ENCODE results near the gene TMEM176A.
"Not testable (repeated sequence)": the region's sequence is repeated elsewhere in the genome, so short reads cannot be mapped to it uniquely, and the experiment has no call there.

The TMEM176A gene

DNA sequence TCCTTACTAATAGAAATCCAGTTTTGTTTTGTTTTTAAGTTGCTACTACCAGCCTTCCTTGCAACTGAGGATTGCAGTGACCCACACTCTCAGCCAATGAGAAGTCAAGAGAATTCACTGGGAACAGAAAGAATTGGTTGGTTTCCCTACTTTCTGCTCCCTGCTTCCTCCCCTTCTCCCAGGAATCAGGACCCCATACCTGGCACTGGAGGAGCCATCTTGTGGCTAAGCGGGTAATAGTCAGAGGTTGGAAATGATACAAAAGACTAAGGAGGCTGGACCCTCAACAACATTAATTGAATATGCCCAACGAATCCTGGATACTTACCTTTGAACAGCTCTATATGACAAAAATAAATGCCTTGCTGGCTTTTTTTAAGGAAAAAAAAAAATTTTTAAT, 6.3 kb downstream of the TMEM176A start:
- Histone ChIP-seq H3K36me3 (ENCODE audit: control insufficient read depth, insufficient read depth, low read length) (peaks cover 16% of the 10 kb centered on the region), H3K4me3 (ENCODE audit: low read length) (no peak overlapping the region), H3K27me3 (ENCODE audit: control insufficient read depth, insufficient read depth, low read length) (no peaks in the 10 kb centered on the region), H3K27ac (ENCODE audit: low read depth, low read length) (no peak overlapping the region), H3K4me1 (ENCODE audit: control insufficient read depth, insufficient read depth, low read length) (no peaks in the 10 kb centered on the region), H3K9ac (ENCODE audit: low read length) (no peak overlapping the region)

DNA sequence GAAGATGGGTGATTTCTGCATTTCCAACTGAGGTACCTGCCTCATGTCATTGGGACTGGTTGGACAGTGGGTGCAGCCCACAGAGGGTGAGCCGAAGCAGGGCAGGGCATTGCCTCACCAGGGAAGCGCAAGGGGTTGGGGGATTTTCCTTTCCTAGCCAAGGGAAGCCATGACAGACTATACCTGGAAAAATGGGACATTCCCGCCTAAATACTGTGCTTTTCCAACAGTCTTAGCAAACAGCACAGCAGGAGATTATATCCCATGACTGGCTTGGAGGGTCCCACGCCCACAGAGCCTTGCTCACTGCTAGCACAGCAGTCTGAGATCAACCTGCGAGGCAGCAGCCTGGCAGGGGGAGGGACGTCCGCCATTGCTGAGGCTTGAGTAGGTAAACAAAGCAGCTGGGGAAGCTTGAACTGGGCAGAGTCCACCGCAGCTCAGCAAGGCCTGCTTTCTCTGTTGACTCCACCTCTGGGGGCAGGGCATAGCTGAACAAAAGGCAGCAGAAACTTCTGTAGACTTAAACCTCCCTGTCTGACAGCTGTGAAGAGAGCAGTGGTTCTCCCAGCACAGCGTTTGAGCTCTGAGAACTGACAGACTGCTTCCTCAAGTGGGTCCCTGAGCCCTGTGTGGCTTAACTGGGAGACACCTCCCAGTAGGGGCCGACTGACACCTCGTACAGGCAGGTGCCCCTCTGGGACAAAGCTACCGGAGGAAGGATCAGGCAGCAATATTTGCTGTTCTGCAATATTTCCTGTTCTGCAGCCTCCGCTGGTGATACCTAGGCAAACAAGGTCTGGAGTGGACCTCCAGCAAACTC, 7.3 kb downstream of the TMEM176A start:
- H3K4me3 ChIP-seq (ENCODE audit: low read length); H3K27ac ChIP-seq (ENCODE audit: low read depth, low read length); H3K27me3 ChIP-seq (ENCODE audit: control insufficient read depth, insufficient read depth, low read length); H3K4me1 ChIP-seq (ENCODE audit: control insufficient read depth, insufficient read depth, low read length); H3K9ac ChIP-seq (ENCODE audit: low read length): not testable (repeated sequence)
- peaks cover 12% of the 10 kb centered on the region for H3K36me3 ChIP-seq (ENCODE audit: control insufficient read depth, insufficient read depth, low read length)

DNA sequence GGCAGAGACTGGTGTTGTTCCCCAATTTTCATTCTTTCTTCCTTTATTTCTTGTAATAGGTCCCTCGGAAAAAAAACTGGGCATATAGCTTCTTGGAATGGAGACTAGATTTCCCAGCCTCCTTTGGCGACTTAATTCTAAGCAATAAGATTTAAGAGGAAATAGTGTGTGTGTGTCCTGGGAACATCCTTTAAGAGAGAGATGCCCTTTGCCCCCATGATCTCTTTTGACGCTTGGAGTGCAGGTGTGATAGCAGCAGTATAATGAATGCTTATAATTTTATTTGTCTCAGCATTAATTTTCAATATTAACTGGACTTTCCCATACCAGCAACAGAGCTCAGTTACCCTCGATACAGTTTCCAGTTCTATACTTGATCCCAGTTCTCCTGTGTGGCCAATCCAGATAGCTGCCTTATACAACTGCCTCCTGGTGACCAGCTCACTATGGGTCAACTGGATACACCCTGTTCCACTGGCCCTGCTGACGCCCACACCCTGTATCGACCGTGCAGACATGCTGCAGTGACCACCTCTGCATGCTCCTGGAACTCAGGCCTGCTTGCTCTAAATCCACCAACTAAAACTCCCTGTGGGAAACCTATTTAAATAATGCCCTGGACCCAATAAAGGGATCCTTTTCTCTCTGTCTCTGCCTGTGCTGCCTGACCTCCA, 13.9 kb downstream of the TMEM176A start:
- no peaks in the 10 kb centered on the region for H3K27me3 ChIP-seq (ENCODE audit: control insufficient read depth, insufficient read depth, low read length)
- no peak overlapping the region for H3K27ac ChIP-seq (ENCODE audit: low read depth, low read length)
- no peak overlapping the region for H3K9ac ChIP-seq (ENCODE audit: low read length)

DNA sequence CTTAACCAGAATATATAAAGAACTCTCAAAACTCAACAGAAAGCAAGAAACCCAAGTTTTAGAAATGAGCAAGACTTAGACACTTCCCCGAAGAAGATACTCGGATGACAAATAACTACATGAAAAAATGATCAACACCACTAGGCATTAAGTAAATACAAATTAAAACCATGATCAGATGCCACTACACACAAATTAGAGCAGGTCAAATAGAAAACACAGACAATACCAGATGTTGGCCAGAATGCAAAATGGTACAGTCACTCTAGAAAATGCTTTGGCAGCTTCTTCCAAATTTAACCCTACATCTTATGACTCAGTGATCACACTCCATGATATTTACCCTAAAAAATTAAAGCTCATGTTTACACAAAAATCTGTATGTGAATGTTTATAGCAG, 18.4 kb downstream of the TMEM176A start:
- Histone ChIP-seq H3K9ac (ENCODE audit: low read length) (no peak overlapping the region), H3K27ac (ENCODE audit: low read depth, low read length) (no peak overlapping the region), H3K4me1 (ENCODE audit: control insufficient read depth, insufficient read depth, low read length) (no peaks in the 10 kb centered on the region), H3K36me3 (ENCODE audit: control insufficient read depth, insufficient read depth, low read length) (no peaks in the 10 kb centered on the region), H3K27me3 (ENCODE audit: control insufficient read depth, insufficient read depth, low read length) (no peaks in the 10 kb centered on the region), H3K4me3 (ENCODE audit: low read length) (no peak overlapping the region)

More for the DNA sequence above, 13.9 kb downstream of the TMEM176A start:
- H3K4me3 ChIP-seq (ENCODE audit: low read length): no peak overlapping the region
- no peaks in the 10 kb centered on the region for H3K36me3 ChIP-seq (ENCODE audit: control insufficient read depth, insufficient read depth, low read length)
- no peaks in the 10 kb centered on the region for H3K4me1 ChIP-seq (ENCODE audit: control insufficient read depth, insufficient read depth, low read length)

DNA sequence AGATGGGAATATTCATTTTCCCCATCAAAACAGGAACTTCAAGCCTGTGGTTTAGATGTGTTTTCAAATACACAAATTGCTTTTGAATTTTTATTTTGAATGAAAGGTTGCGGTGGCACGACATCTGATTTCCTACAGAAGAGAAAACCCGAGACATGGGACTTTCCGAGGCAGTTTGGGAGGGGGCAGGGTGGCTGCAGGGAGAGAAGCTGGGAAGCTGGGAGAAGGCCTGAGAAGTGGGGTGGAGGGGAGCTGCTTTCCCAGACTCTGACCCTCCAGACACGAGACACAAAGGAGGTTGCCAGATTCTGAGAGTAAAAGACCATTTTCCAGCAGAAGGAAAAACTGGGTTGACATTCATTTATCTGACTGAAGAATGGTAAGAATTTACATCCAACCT, 19.6 kb downstream of the TMEM176A start:
- Histone ChIP-seq H3K9ac (ENCODE audit: low read length) (no peak overlapping the region), H3K36me3 (ENCODE audit: control insufficient read depth, insufficient read depth, low read length) (no peaks in the 10 kb centered on the region), H3K4me1 (ENCODE audit: control insufficient read depth, insufficient read depth, low read length) (no peaks in the 10 kb centered on the region), H3K4me3 (ENCODE audit: low read length) (no peak overlapping the region), H3K27ac (ENCODE audit: low read depth, low read length) (no peak overlapping the region), H3K27me3 (ENCODE audit: control insufficient read depth, insufficient read depth, low read length) (no peaks in the 10 kb centered on the region)

GRCh38 chr7:150820578-150821198, 20.1 kb downstream of the TMEM176A start:
- Histone ChIP-seq H3K9ac (ENCODE audit: low read length) (no peak overlapping the region), H3K36me3 (ENCODE audit: control insufficient read depth, insufficient read depth, low read length) (no peaks in the 10 kb centered on the region), H3K27me3 (ENCODE audit: control insufficient read depth, insufficient read depth, low read length) (no peaks in the 10 kb centered on the region), H3K27ac (ENCODE audit: low read depth, low read length) (no peak overlapping the region), H3K4me1 (ENCODE audit: control insufficient read depth, insufficient read depth, low read length) (no peaks in the 10 kb centered on the region), H3K4me3 (ENCODE audit: low read length) (no peak overlapping the region)

DNA sequence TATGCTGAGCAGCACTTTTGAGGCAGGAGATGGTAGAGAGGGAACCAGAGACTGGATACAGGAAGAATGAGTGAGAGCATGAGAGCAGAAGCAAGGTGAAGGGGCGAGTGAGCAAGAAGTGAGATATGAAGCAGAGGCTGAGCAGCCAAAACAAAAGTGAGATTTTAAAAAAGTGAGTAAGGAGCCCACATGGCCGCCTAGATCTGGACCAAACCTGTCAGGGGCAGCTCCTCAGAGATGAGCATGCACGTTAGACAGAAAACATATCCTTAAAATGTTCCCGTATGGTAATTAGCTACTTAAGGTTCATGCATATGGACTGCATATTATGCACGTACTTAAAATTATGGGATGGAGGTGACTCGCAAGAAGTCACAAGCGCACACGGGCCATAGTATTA, 22.5 kb downstream of the TMEM176A start:
- H3K36me3 ChIP-seq (ENCODE audit: control insufficient read depth, insufficient read depth, low read length): no peaks in the 10 kb centered on the region
- no peak overlapping the region for H3K9ac ChIP-seq (ENCODE audit: low read length)
- no peaks in the 10 kb centered on the region for H3K27me3 ChIP-seq (ENCODE audit: control insufficient read depth, insufficient read depth, low read length)
- no peak overlapping the region for H3K4me3 ChIP-seq (ENCODE audit: low read length)
- H3K4me1 ChIP-seq (ENCODE audit: control insufficient read depth, insufficient read depth, low read length): no peaks in the 10 kb centered on the region
- H3K27ac ChIP-seq (ENCODE audit: low read depth, low read length): no peak overlapping the region

GRCh38 chr7:150823484-150824126, 23.0 kb downstream of the TMEM176A start:
- Histone ChIP-seq H3K4me1 (ENCODE audit: control insufficient read depth, insufficient read depth, low read length) (no peaks in the 10 kb centered on the region), H3K27ac (ENCODE audit: low read depth, low read length) (no peak overlapping the region), H3K9ac (ENCODE audit: low read length) (no peak overlapping the region), H3K36me3 (ENCODE audit: control insufficient read depth, insufficient read depth, low read length) (no peaks in the 10 kb centered on the region), H3K27me3 (ENCODE audit: control insufficient read depth, insufficient read depth, low read length) (no peaks in the 10 kb centered on the region), H3K4me3 (ENCODE audit: low read length) (no peak overlapping the region)

GRCh38 chr7:150824379-150825177, 24.0 kb downstream of the TMEM176A start:
- Histone ChIP-seq H3K27ac (ENCODE audit: low read depth, low read length) (no peak overlapping the region), H3K9ac (ENCODE audit: low read length) (no peak overlapping the region), H3K27me3 (ENCODE audit: control insufficient read depth, insufficient read depth, low read length) (no peaks in the 10 kb centered on the region), H3K4me3 (ENCODE audit: low read length) (no peak overlapping the region), H3K4me1 (ENCODE audit: control insufficient read depth, insufficient read depth, low read length) (no peaks in the 10 kb centered on the region), H3K36me3 (ENCODE audit: control insufficient read depth, insufficient read depth, low read length) (no peaks in the 10 kb centered on the region)

DNA sequence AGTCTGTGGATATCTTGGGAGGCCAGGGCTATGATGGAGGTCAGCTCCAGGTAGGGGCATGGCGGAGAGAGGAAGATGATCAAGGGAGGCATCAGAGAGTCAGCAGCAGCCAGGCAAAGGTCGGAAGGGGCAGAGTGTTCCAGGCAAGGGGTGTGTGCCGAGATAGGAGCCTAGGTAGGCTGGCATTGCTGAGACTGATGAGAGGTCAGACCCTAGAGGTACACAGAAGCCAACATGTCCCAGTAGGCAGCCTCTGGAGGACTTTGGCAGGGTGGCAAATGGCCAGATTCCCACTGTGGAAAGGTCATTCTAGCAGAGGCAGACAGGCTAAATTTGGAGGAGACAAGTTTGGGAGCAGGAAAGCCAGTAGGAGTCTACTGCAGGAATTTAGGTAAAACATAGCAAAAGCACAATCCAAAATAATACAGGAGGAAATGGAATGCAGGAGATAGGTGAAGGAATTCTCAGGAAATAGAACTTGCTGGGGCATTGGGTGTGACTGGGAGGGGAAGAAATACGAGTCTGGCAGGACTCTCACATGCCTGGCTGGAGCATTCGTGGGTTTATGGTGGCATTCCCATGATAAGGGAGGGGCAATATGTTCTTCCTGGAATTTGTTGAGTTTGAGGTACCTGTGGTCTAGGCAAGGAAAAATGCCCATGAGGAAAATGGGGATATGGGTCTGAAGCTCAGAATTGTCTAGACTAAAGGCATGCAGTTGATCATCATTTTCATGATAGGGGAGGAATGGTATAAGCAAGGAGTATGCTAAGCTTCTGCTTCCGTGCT, 25.7 kb downstream of the TMEM176A start:
- Histone ChIP-seq H3K9ac (ENCODE audit: low read length) (no peak overlapping the region), H3K4me1 (ENCODE audit: control insufficient read depth, insufficient read depth, low read length) (no peaks in the 10 kb centered on the region), H3K27ac (ENCODE audit: low read depth, low read length) (no peak overlapping the region)

GRCh38 chr7:150828384-150828783, 27.8 kb downstream of the TMEM176A start:
- no peak overlapping the region for H3K9ac ChIP-seq (ENCODE audit: low read length)
- H3K4me1 ChIP-seq (ENCODE audit: control insufficient read depth, insufficient read depth, low read length): no peaks in the 10 kb centered on the region
- H3K36me3 ChIP-seq (ENCODE audit: control insufficient read depth, insufficient read depth, low read length): no peaks in the 10 kb centered on the region
- H3K27ac ChIP-seq (ENCODE audit: low read depth, low read length): no peak overlapping the region
- H3K27me3 ChIP-seq (ENCODE audit: control insufficient read depth, insufficient read depth, low read length): no peaks in the 10 kb centered on the region
- H3K4me3 ChIP-seq (ENCODE audit: low read length): no peak overlapping the region

More for the DNA sequence above, 25.7 kb downstream of the TMEM176A start:
- Histone ChIP-seq H3K4me3 (ENCODE audit: low read length) (no peak overlapping the region), H3K36me3 (ENCODE audit: control insufficient read depth, insufficient read depth, low read length) (no peaks in the 10 kb centered on the region), H3K27me3 (ENCODE audit: control insufficient read depth, insufficient read depth, low read length) (no peaks in the 10 kb centered on the region)

Measured in rectal smooth muscle tissue (tissue), 1 donor.